GM18511 (cell line): ENCODE measurements around the gene CADM3.

Source experiments
- ATAC-seq: cut with Tn5 transposase; IDR thresholded peaks from one replicate; pipeline ENCODE4 v1.9.1; 2021; ENCODE audit warnings: mild to moderate bottlenecking, moderate library complexity; ENCODE audit not compliant: unreplicated experiment

The CADM3 gene

GRCh38 chr1:159204161-159205141 lies 33.0 kb downstream of the CADM3 start, which contains the start of gene ACKR1:
Gene ACKR1, plus strand, starts transcription at chr1:159204875. Its CDS starts 85 bp downstream, at chr1:159204960.
- no peak for ATAC-seq

GRCh38 chr1:159205225-159205624 lies 33.8 kb downstream of the CADM3 start:
- no peak for ATAC-seq

- no peak for ATAC-seq
Observed at GRCh38 chr1:159206110-159206509, 34.7 kb downstream of the CADM3 start.

GRCh38 chr1:159207080-159207479 lies 35.7 kb downstream of the CADM3 start:
- ATAC-seq = no peak

DNA sequence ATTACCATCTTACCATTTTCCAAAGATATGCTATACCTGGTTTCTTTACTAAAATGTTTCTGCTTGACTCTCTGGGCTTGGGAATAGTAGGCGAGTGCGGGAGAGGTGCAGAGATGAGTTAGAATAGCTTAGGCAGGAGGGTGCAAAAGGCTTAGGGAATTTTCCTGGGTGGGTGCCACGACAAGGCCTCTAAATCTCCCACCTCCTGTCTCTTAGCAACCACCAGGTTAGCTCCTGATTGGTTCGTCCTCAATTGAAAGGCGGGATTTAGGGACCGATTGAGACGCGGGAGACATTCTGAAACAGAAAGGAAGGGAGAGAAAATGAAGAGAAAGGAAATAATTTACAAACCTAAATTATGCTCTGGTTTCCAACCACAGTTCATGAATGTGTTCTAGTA lies 36.4 kb downstream of the CADM3 start:
- ATAC-seq = no peak

DNA sequence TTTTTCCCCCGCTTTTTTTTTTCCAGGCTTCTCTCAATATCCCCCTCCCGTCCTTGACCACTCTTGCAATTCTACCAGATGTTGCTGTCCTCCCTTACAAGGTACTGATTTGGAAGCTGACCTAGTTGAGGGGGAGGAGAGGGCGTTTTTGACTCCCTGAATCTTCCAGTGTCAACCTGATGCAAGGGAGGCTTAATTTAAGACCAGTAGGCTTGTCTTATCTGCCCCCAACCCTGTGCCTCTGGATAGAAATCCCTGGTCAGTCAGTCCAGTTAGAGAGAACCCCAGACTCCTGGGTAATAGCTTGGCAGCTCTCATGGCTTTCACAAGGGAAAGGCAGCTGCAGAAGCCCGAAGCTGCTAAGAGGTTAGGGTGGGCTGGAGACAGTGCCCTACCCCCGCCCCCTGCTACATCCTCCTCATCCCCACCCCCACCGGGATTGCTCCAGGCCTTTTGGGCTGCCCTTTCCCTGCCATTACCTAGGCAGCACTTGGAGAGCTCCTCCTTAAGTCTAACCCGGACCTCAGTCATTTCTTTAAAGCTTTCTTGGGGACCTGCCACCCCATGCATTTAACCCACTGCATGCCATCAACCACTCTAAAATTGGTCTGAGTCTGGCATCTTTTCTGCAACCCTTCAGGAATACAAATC lies 36.9 kb downstream of the CADM3 start:
- ATAC-seq = no peak

DNA sequence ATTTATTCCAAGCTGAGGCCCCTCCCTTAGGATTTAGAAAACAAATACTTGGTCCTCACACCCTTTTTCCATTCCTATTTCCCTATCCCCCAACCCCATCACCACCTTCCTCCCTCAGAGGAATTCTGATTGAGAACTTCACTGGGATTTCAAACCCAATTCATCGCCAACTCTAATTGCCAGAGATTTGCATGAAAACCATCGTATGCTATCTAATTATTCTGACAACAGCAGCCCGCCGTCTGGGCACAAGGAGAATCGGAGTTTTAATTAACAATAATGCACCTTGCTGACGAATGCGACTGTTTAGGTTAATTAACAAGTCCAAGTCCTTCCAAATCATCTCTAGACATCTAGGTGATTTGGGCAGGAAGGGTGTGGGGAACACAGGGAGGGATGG lies 37.6 kb downstream of the CADM3 start:
- ATAC-seq = no peak

DNA sequence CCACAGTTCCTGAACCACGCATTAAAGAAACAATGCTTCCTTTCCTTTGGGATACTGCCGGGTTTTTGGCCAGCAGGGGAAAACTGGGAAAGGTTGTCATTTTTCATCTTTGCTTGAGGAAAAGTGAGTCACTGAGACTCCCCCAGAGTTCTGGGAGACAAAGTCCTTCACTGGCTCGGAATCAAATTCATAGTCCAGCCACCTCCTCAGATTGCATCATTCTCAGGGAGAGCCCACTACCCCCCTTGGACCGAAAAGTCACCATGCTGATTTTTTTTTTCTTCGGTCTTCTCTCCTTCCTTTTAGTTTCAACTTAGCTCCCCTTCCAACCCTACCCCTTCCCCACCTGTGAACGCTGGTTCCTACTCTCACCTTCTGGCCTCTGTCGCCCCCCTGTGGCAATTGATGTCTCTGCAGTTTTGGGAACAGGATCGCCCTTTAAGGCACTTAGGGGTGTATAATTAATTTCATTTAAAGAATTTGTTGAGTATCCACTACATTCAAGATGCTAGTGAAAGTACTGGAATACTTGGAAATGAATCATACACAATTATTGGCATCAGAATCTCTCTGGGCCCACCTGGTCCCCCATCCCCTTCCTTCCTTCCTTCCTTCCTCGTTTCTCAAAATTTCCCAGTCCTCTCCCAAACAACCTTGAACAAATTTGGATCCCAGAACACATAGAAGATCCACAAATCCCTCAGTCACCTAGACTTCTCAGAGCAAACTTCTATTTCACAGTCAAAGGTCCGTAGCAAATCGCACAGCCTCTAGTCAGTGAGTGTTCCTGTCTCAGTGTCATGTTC lies 40.1 kb downstream of the CADM3 start:
- peak; percentile 50 for ATAC-seq

- no peak for ATAC-seq
Observed at GRCh38 chr1:159212596-159212995, 41.2 kb downstream of the CADM3 start.

DNA sequence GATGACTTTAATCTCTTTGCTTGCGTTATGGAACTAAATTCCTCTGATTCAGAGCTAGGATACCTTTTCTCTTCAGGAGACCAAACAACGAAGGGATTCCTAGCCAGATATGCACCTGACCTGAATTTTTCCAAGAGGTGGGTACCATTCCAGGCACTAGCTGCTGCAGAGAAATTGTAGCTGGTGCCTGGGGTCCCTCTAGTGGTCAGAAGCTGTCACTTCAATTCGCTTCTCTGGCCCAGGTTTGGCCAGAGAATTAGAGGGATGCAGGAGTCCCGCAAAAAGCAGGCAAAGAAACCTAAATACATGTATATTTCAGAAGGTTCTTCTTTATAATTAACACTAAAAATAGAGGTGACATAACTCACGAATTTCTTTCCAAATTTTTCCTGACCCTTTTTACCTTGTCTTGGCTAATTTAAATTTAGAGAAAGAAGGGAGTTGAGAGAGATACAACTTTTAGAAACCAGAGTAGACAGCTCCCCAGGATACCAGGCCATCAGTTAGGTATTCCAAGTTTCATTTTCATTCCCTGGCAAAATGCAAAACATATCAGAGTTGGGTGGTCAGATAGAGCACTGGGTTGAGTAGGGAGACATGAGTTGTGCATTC lies 42.8 kb downstream of the CADM3 start:
- ATAC-seq = peak; percentile 64

DNA sequence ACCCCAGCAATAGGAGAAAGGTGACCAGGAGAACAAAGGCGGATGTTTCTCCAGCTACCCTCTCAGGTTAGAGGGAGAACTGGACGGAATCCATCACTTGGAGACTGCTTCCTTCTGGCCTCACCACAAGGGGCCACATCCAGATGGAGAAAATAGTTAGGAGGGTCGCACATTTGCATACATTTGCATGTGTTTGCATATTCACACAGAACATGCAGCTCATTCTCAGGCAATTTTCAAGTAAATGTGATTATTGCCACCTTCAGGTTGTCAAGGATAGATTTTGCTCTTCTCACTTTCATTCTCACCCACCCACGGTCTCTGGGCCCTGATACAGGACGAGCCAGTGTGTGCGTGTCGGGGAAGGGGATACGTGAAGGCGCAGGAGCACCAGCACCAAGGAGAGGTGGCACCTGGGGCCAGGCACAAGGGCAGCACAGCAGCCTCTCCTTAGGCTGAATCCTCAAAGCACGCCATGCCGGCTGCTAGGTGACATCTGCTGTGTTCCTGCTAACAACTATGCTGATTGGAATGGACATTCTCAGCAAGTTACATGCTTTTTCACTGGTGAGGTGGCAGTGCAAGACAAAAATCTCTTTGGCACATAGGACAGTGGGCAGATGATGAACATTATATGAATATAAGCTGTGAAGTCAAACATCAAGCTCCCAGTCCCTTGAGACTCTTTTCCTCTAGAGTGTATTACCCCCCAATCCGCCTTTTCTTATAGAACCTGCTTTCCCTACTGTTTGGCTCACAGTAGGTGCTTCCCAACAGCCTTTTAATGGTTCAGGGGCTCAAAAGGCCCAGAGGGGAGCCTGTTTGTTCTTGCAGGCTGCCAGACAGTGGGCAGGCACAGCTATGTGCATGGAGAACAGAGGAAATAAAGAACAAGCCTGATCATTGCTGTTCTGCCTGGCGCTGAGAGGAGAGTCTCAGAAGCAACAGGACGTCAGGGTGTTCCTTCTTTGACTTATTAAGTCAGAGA lies 47.5 kb downstream of the CADM3 start:
- no peak for ATAC-seq

GRCh38 chr1:159222075-159222865 lies 50.9 kb downstream of the CADM3 start:
- no peak for ATAC-seq

GRCh38 chr1:159223004-159223403 lies 51.6 kb downstream of the CADM3 start:
- no peak for ATAC-seq

- no peak for ATAC-seq
Observed at GRCh38 chr1:159228554-159228953, 57.1 kb downstream of the CADM3 start.

- ATAC-seq = no peak
Observed at GRCh38 chr1:159229260-159229885, 58.0 kb downstream of the CADM3 start.

DNA sequence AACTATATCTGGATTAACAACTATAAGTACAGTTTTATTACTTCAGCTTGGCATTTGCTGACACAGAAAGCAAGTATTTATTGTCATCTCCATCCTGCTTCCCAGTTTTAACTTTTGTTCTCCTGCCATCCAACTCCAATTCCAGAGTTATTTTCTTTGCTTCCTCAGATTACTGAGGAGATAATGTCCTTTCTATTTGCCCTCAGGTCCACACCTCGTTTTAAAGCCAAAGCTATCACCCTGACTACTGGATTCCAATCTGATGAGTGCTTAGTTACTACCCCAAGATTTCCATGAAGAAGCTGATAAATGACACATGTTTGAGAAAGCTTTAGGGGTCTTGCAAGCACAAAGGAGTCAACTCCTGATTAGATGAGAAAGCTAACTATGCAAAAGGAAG lies 58.5 kb downstream of the CADM3 start:
- no peak for ATAC-seq

- ATAC-seq = peak; percentile 89
Observed at GRCh38 chr1:159239551-159240220, 68.3 kb downstream of the CADM3 start.

GRCh38 chr1:159247266-159247665 lies 75.9 kb downstream of the CADM3 start:
- no peak for ATAC-seq
